Endothelial cell of umbilical vein (primary cell): ENCODE results near the gene SLC25A45. TPM values are rescaled to one million over a fixed set of nuclear protein-coding genes. Genes with fewer than 3 reads are reported as not detected.

Experiments
- BruUV-seq: library from RNA; stranded (reverse); fragments of 400-500 nt; replicated peaks from 2 replicates; lab custom pipeline; 2021; lab: Mats Ljungman, UMichigan
- CTCF ChIA-PET: fragments of 300-600, 350-600 bp; sonication (Branson Sonifier 250); formaldehyde crosslinking; loops from one replicate; lab custom pipeline; 2021; ENCODE audit warnings: antibody characterized with exemption, inconsistent platforms; lab: Charles Lee
- POLR2A ChIA-PET: fragments of 300-600, 350-600 bp; sonication (Branson Sonifier 250); formaldehyde crosslinking; loops from one replicate; lab custom pipeline; 2021; ENCODE audit warnings: antibody characterized with exemption, inconsistent platforms; lab: Charles Lee
- DNase-seq: peaks from one replicate; pipeline ENCODE4 v3.0.0-alpha.2; 2011; ENCODE audit warnings: low read depth, low spot score
- FAIRE-seq: peaks from 2 replicates; lab custom pipeline; 2011; peaks lifted over from hg19 to GRCh38; lab: Jason Lieb, UNC
- H2AFZ ChIP-seq: 2 replicates; pipeline ENCODE4 v1.6.0; 2012; ENCODE audit warnings: low read depth, low read length, control low read depth, inconsistent platforms
- H3K27ac ChIP-seq: 2 replicates; pipeline ENCODE4 v1.5.1; 2011; ENCODE audit warnings: low read depth, mild to moderate bottlenecking, control low read depth, low read length, moderate library complexity; ENCODE audit not compliant: insufficient read depth
- H3K27me3 ChIP-seq, 2 experiments: 2 replicates each; pipeline versions ENCODE4 v1.6.0 to v1.6.1; 2011; ENCODE audit warnings: low read length in 2 of 2, mixed read lengths in 1 of 2; ENCODE audit not compliant: control insufficient read depth in 2 of 2, insufficient read depth in 2 of 2
- H3K36me3 ChIP-seq, 2 experiments: 2 replicates in 1 of 2; 3 replicates in 1 of 2; pipeline ENCODE4 v1.5.1; 2011; ENCODE audit warnings: low read length in 2 of 2, mild to moderate bottlenecking in 1 of 2, moderate library complexity in 1 of 2; ENCODE audit not compliant: control insufficient read depth in 2 of 2, insufficient read depth in 2 of 2; ENCODE audit errors: extremely low read depth in 1 of 2
- H3K4me1 ChIP-seq: 3 replicates; pipeline ENCODE4 v1.5.1; 2011; ENCODE audit warnings: mild to moderate bottlenecking, low read length; ENCODE audit not compliant: control insufficient read depth, insufficient read depth; ENCODE audit errors: extremely low read depth
- H3K4me2 ChIP-seq: 2 replicates; pipeline ENCODE4 v1.6.1; 2011; ENCODE audit warnings: low read length, control low read depth, mixed read lengths; ENCODE audit not compliant: insufficient read depth
- H3K4me3 ChIP-seq, 3 experiments: fragments of 200-600 bp in 1 of 3; sonication (generic), shearing (Covaris generic) in 1 of 3; replicated peaks in 1 of 3; 2 replicates each; pipeline ENCODE4 v1.5.1; 2011 to 2016; ENCODE audit warnings: control low read depth in 3 of 3, low read length in 3 of 3, mild to moderate bottlenecking in 2 of 3, inconsistent platforms in 1 of 3, low read depth in 1 of 3, moderate library complexity in 1 of 3; ENCODE audit not compliant: insufficient read depth in 1 of 3
- H3K79me2 ChIP-seq: 2 replicates; pipeline ENCODE4 v1.6.0; 2012; ENCODE audit warnings: low read length, inconsistent platforms; ENCODE audit not compliant: control insufficient read depth, insufficient read depth
- H3K9ac ChIP-seq: replicated peaks from 2 replicates; pipeline ENCODE3; 2011; ENCODE audit warnings: low read length, control low read depth; ENCODE audit not compliant: insufficient read depth; ENCODE audit errors: extremely low read depth
- H3K9me1 ChIP-seq: replicated peaks from 3 replicates; pipeline ENCODE4 v1.6.0; 2011; ENCODE audit warnings: mild to moderate bottlenecking, low read length; ENCODE audit not compliant: control insufficient read depth, insufficient read depth; ENCODE audit errors: extremely low read depth
- H3K9me3 ChIP-seq: replicated peaks from 2 replicates; pipeline ENCODE4 v1.5.1; 2012; ENCODE audit warnings: low read length, inconsistent platforms; ENCODE audit not compliant: control insufficient read depth, insufficient read depth
- H4K20me1 ChIP-seq: replicated peaks from 2 replicates; pipeline ENCODE3; 2011; ENCODE audit warnings: mild to moderate bottlenecking, low read length; ENCODE audit not compliant: control insufficient read depth, insufficient read depth; ENCODE audit errors: extremely low read depth
- CTCF ChIP-seq, 2 donors: IDR thresholded peaks; 1 replicate in 1 of 2; 2 replicates in 1 of 2; pipeline ENCODE4 v1.5.1; 2011; ENCODE audit warnings: low read length in 2 of 2, mild to moderate bottlenecking in 2 of 2, moderate library complexity in 2 of 2, control low read depth in 1 of 2, inconsistent platforms in 1 of 2, low read depth in 1 of 2; ENCODE audit not compliant: insufficient read depth in 1 of 2; ENCODE audit errors: extremely low read depth in 1 of 2
- EZH2 ChIP-seq: IDR thresholded peaks from 2 replicates; pipeline ENCODE4 v1.6.1; 2012; ENCODE audit warnings: borderline replicate concordance, low read depth, mild to moderate bottlenecking, moderate library complexity, low read length, inconsistent platforms; ENCODE audit not compliant: severe bottlenecking
- FOS ChIP-seq: IDR thresholded peaks from 2 replicates; pipeline ENCODE4 v1.6.1; 2011; ENCODE audit warnings: mild to moderate bottlenecking, low read length, moderate library complexity, borderline replicate concordance; ENCODE audit not compliant: insufficient read depth
- GATA2 ChIP-seq: IDR thresholded peaks from 2 replicates; pipeline ENCODE4 v1.7.0; 2011; ENCODE audit warnings: low read depth, mild to moderate bottlenecking, moderate library complexity, mixed read lengths, low read length; ENCODE audit not compliant: insufficient read length, insufficient read depth
- JUN ChIP-seq: IDR thresholded peaks from 2 replicates; pipeline ENCODE4 v1.6.1; 2011; ENCODE audit warnings: borderline replicate concordance, low read depth; ENCODE audit not compliant: insufficient read length, insufficient read depth
- MAX ChIP-seq: IDR thresholded peaks from 2 replicates; pipeline ENCODE4 v1.6.1; 2011; ENCODE audit not compliant: insufficient read depth, insufficient read length
- MYC ChIP-seq: IDR thresholded peaks from one replicate; pipeline ENCODE4 v1.6.1; 2011; ENCODE audit warnings: mild to moderate bottlenecking, low read depth, low read length
- POLR2A ChIP-seq: IDR thresholded peaks from 2 replicates; pipeline ENCODE4 v1.6.1; 2012; ENCODE audit warnings: low read depth, mild to moderate bottlenecking, control low read depth, low read length
- POLR2AphosphoS5 ChIP-seq: IDR thresholded peaks from 2 replicates; pipeline ENCODE4 v1.6.1; 2012; ENCODE audit warnings: low read depth, mild to moderate bottlenecking, control low read depth, low read length, moderate library complexity; ENCODE audit not compliant: insufficient read depth
- dilution Hi-C: fragments of 300-500 bp; cut with MboI; formaldehyde crosslinking; loops from one replicate; pipeline ENCODE4 v1.15.0; 2019; ENCODE audit warnings: low sequenced_read_pairs; ENCODE audit not compliant: extremely low pct_ligation_motif_present
- intact Hi-C: fragments of 100-400 bp; cut with micrococcal nuclease; formaldehyde crosslinking; loops from one replicate; pipeline ENCODE4 v1.10.0; 2022
- polyA plus RNA-seq, 4 experiments: library from polyadenylated mRNA; depleted of rRNA in 3 of 4; stranded (reverse) in 3 of 4; unstranded in 1 of 4; fragments of >200 nt; gene quantifications; 2 replicates each; pipeline versions ENCODE4 v1.2.1 to v1.2.3, GENCODE V29; 2011 to 2012; ENCODE audit warnings: missing spikeins in 1 of 4
- total RNA-seq: library from RNA; stranded (reverse); gene quantifications from 2 replicates; pipeline ENCODE4 v1.2.3, GENCODE V29; 2021

SLC25A45 gene
- total and polyA plus RNA-seq, 2 donors (not counting 3 experiments of a cell fraction or from before 2014, with no cell fraction given), result 1.2 to 3.1 TPM

GRCh38 chr11:65404210-65404609 is 21.8 kb upstream of the SLC25A45 start:
- Histone ChIP-seq H3K36me3 (peaks cover 10 to 42% of the 10 kb centered on the region in 2 experiments), H3K4me2 (no peak overlapping the region), H3K9me1 (no peaks in the 10 kb centered on the region), H3K27ac (no peak overlapping the region), H3K27me3 (no peaks in the 10 kb centered on the region), H2AFZ (no peak overlapping the region), H3K9me3 (no peaks in the 10 kb centered on the region), H4K20me1 (no peaks in the 10 kb centered on the region), H3K4me3 (no peak overlapping the region), H3K4me1 (no peaks in the 10 kb centered on the region), H3K9ac (no peak overlapping the region), H3K79me2 (no peaks in the 10 kb centered on the region)
- FAIRE-seq (no peak), DNase-seq (no peak)
- no peak for TF ChIP-seq JUN
- no peak for TF ChIP-seq CTCF (IDR thresholded peaks at IDR 0.05; ENCODE audit: extremely low read depth in 1 of 2, insufficient read depth in 1 of 2, low read depth in 1 of 2, low read length in 2 of 2)
- no peak for TF ChIP-seq MAX
- TF ChIP-seq MYC, result no peak
- no peak for TF ChIP-seq POLR2AphosphoS5
- no peak for TF ChIP-seq FOS
- TF ChIP-seq GATA2, result no peak
- TF ChIP-seq POLR2A, result no peak
- TF ChIP-seq EZH2, result no peak
- BruUV-seq, result no TSS peak
- dilution Hi-C loops, result no loop called here
- CTCF ChIA-PET, result interaction anchor here (0.9 to 1.0 kb wide), 2 partner anchors 17 to 106 kb away, joined by 3 read pairs; no protein-coding TSS in a partner anchor
- intact Hi-C loops, result no loop called here
- POLR2A ChIA-PET, result no interaction called here
